A673 (cell line): ENCODE measurements around the gene RECQL5.

Source experiments
- EZH2 ChIP-seq: fragments of 200-600 bp; sonication (generic); IDR thresholded peaks from 2 replicates; pipeline ENCODE4 v1.6.1; 2017; ENCODE audit warnings: borderline replicate concordance, low read depth, mild to moderate bottlenecking, mixed read lengths, antibody characterized with exemption, low read length; ENCODE audit not compliant: poor library complexity, severe bottlenecking
- TF ChIP-seq, protein P1 (sequence below): fragments of 300-800, 200-600 bp; sonication (generic); conservative IDR thresholded peaks from 2 replicates; pipeline ENCODE4 v1.5.1; 2017; ENCODE audit warnings: low read depth, mild to moderate bottlenecking, antibody characterized with exemption, low read length, moderate library complexity, mixed read lengths

DNA sequence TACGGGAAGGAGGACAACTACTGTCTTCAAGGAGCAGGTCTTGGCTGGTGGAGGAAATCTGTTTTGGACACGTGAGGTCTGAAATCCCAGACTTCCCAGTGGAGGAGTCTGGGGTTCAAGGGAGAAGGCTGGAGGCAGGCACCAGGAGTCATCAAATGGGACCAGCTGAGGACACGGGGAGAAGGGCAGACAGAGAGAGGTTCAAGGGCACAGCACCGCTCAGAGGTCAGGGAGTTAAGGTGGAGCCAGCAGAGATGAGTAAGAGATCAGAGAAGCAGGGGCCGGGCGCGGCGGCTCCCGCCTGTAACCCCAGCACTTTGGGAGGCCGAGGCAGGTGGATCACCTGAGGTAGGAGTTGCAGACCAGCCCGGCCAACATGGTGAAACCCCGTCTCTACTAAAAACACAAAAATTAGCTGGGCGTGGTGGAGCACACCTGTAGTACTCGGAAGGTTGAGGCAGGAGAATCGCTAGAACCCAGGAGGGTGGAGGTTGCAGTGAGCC lies 44.1 kb downstream of the RECQL5 start:
- TF ChIP-seq, protein P1, sequence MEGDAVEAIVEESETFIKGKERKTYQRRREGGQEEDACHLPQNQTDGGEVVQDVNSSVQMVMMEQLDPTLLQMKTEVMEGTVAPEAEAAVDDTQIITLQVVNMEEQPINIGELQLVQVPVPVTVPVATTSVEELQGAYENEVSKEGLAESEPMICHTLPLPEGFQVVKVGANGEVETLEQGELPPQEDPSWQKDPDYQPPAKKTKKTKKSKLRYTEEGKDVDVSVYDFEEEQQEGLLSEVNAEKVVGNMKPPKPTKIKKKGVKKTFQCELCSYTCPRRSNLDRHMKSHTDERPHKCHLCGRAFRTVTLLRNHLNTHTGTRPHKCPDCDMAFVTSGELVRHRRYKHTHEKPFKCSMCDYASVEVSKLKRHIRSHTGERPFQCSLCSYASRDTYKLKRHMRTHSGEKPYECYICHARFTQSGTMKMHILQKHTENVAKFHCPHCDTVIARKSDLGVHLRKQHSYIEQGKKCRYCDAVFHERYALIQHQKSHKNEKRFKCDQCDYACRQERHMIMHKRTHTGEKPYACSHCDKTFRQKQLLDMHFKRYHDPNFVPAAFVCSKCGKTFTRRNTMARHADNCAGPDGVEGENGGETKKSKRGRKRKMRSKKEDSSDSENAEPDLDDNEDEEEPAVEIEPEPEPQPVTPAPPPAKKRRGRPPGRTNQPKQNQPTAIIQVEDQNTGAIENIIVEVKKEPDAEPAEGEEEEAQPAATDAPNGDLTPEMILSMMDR, result no peak
- TF ChIP-seq EZH2, result no peak
